Measurements from ENCODE around the gene ZSWIM8. TPM values are rescaled to one million over a fixed set of nuclear protein-coding genes. Genes with fewer than 3 reads are reported as not detected.
A peak's percentile ranks its signal among the peaks of the same experiment; 100 is the strongest.

The ZSWIM8 gene
- total and polyA plus RNA-seq, 2 of the 8 experiments (the other 6 are each of a cell fraction or from before 2014, with no cell fraction given): 44.7 to 99.7 TPM

DNA sequence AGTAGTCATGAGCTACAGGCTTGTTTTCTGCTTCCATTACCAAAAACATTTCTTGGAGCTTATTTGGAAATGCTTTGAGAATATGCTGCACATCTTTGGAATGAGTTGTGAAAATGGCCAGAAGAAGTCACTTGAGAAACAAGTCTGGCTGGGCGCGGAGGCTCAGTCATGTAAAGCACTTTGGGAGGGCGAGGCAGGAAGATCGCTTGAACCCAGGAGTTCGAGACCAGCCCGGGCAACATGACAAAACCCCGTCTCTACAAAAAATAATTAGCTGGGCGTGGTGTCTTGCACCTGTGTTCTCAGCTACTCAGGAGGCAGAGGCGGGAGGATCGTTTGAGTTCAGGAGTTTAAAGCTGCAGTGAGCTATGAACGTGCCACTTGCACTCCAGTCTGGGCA, 4.4 kb upstream of the ZSWIM8 start:
- no peak for FAIRE-seq
- no peak overlapping the region for H2BK12ac ChIP-seq (ENCODE audit: low read depth, low read length)

More for the DNA sequence above, 4.4 kb upstream of the ZSWIM8 start:
- Histone ChIP-seq H4K8ac (ENCODE audit: extremely low read depth, insufficient read depth, low read length) (peak overlapping the region; percentile 35; the same call in 1 of the 2 replicates), H2BK15ac (ENCODE audit: low read length) (no peak overlapping the region), H2AK5ac (ENCODE audit: low read depth, low read length) (no peak overlapping the region), H2BK5ac (ENCODE audit: low read depth, low read length) (no peak overlapping the region), H3K27me3 (replicated peaks in 1 of 4; ENCODE audit: control insufficient read depth in 3 of 4, extremely low read depth in 1 of 4, insufficient read depth in 3 of 4, low read length in 3 of 4) (no peaks in the 10 kb centered on the region), H3K18ac (ENCODE audit: extremely low read depth, low read length) (no peak overlapping the region), H3K4me1 (replicated peaks in 1 of 4; ENCODE audit: control insufficient read depth in 3 of 4, insufficient read depth in 4 of 4, low read length in 3 of 4) (peaks cover 0 to 3% (median 1%) of the 10 kb centered on the region in 4 experiments; a peak in 4 of 7 replicates), H3K9ac (replicated peaks in 1 of 4; ENCODE audit: extremely low read depth in 1 of 4, low read depth in 3 of 4, low read length in 3 of 4) (peak overlapping the region in 3 of 4 experiments; percentile 30 to 89 (median 69); a peak in 6 of 7 replicates), H3K79me2 (ENCODE audit: control insufficient read depth in 1 of 2, insufficient read depth in 2 of 2, low read length in 2 of 2) (peaks cover 6 to 37% of the 10 kb centered on the region in 2 experiments; a peak in 3 of 4 replicates), H3K9me3 (ENCODE audit: insufficient read depth in 2 of 2, low read depth in 1 of 2, low read length in 1 of 2) (no peaks in the 10 kb centered on the region), H3K4ac (replicated peaks; ENCODE audit: insufficient read length, low read depth, low read length) (no peak overlapping the region), H3K4me2 (ENCODE audit: insufficient read depth in 1 of 2, low read depth in 2 of 2, low read length in 2 of 2) (peak overlapping the region; percentile 70 to 98), H3K23me2 (ENCODE audit: low read depth, low read length) (peaks cover 2% of the 10 kb centered on the region), H2AFZ (ENCODE audit: low read length) (no peak overlapping the region), H3K14ac (ENCODE audit: insufficient read length) (no peak overlapping the region), H4K5ac (ENCODE audit: insufficient read length, low read depth, low read length) (no peak overlapping the region), H3K36me3 (ENCODE audit: control insufficient read depth in 2 of 4, insufficient read depth in 4 of 4, low read length in 3 of 4) (peaks cover 0 to 31% (median 10%) of the 10 kb centered on the region in 4 experiments; a peak in 6 of 8 replicates), H3K4me3 (ENCODE audit: extremely low read depth in 1 of 4, insufficient read depth in 2 of 4, low read depth in 3 of 4, low read length in 4 of 4) (peak overlapping the region; percentile 80 to 88 (median 84)), H3K23ac (ENCODE audit: insufficient read length) (no peak overlapping the region), H3K56ac (replicated peaks; ENCODE audit: insufficient read length, low read depth, low read length) (no peak overlapping the region), H2BK120ac (replicated peaks; ENCODE audit: low read depth, low read length) (no peak overlapping the region), H3K79me1 (ENCODE audit: low read depth, low read length) (peaks cover 2% of the 10 kb centered on the region; the same call in 1 of the 2 replicates), H3K27ac (ENCODE audit: low read depth, low read length) (0 out of 2 replicates have a peak overlapping the region, but pooled peaks have one; percentile 1), H4K20me1 (replicated peaks in 1 of 2; ENCODE audit: control insufficient read depth in 1 of 2, insufficient read depth in 2 of 2, low read length in 2 of 2) (peaks cover 0 to 6% of the 10 kb centered on the region in 2 experiments), H4K91ac (replicated peaks; ENCODE audit: insufficient read length, low read length) (no peak overlapping the region), H2BK20ac (ENCODE audit: low read length) (no peak overlapping the region)
- ChIA-PET CTCF (ENCODE audit: partially characterized antibody) (interaction anchor here (0.7 to 3.8 kb wide), 4 partner anchors 9 to 87 kb away, joined by 3 to 13 read pairs (median 4); a partner anchor contains a TSS), POLR2A (ENCODE audit: partially characterized antibody) (interaction anchor here (1.0 to 6.3 kb wide), 12 partner anchors 8 to 81 kb away, joined by 3 to 79 read pairs (median 4); partner anchors contain the start of gene SEC24C)
- DNase-seq (ENCODE audit: low read depth in 1 of 2, low spot score in 2 of 2): no peak
- TF ChIP-seq POLR2A (IDR thresholded peaks at IDR 0.05; ENCODE audit: control extremely low read depth in 1 of 2, low read depth in 2 of 2, low read length in 2 of 2) (peak in 1 of 2 experiments; percentile 27; a peak in 1 of 3 replicates), EP300 (IDR thresholded peaks at IDR 0.05; ENCODE audit: borderline replicate concordance in 1 of 2, low read depth in 2 of 2, low read length in 2 of 2) (no peak)
- 66% methylated on average over 11 of the region's 11 CpGs; no CpG with 5 or more reads in 1 of the 2 experiments for WGBS, 2 experiments (ENCODE audit: extremely low coverage in 1 of 2, insufficient coverage in 1 of 2, insufficient read length in 1 of 2, insufficient replicate concordance in 2 of 2, low coverage in 1 of 2, low lambda C conversion rate in 2 of 2, missing lambda C conversion rate in 1 of 2)
